Lower leg skin (tissue), 4 donors: ENCODE measurements around the gene HDAC1. TPM values are rescaled to one million over a fixed set of nuclear protein-coding genes. Genes with fewer than 3 reads are reported as not detected.

Experiments
- DNase-seq, 2 donors: peaks; one replicate each; pipeline ENCODE4 v3.0.0-alpha.2; 2019; ENCODE audit warnings: low spot score in 2 of 2
- H3K4me3 ChIP-seq: fragments of 200-600 bp; sonication (generic); 2 replicates; pipeline ENCODE4 v1.5.1; 2017; ENCODE audit warnings: mild to moderate bottlenecking, low read depth; ENCODE audit not compliant: poor library complexity, severe bottlenecking
- CTCF ChIP-seq, 3 donors: fragments of 450-650 bp; IDR thresholded peaks; one replicate each; pipeline ENCODE4 v1.5.1; 2016; ENCODE audit warnings: antibody characterized with exemption in 3 of 3, mild to moderate bottlenecking in 3 of 3, moderate library complexity in 2 of 3
- POLR2A ChIP-seq, 2 donors: fragments of 450-650 bp; IDR thresholded peaks; one replicate each; pipeline ENCODE4 v1.6.1; 2016 to 2017; ENCODE audit warnings: antibody characterized with exemption in 2 of 2, mild to moderate bottlenecking in 1 of 2, moderate library complexity in 1 of 2
- WGBS, 2 donors: methylation state at CpG; one replicate each; pipeline ENCODE4 v1.1.5; 2018; 5-methylcytosine and 5-hydroxymethylcytosine counted together
- intact Hi-C: fragments of 100-400 bp; cut with DNase I; formaldehyde crosslinking; loops from one replicate; pipeline ENCODE4 v1.15.0; 2023; ENCODE audit warnings: low total_unique reads
- total RNA-seq, 4 donors: library from RNA; depleted of rRNA; stranded (reverse); fragments of >200 nt; gene quantifications; one replicate each; pipeline ENCODE4 v1.1.0, GENCODE V29; 2016

HDAC1 gene
- total RNA-seq, 4 donors from 2014 or later = 45.7 to 53.9 (median 47.9) TPM

GRCh38 chr1:32346532-32347157 lies 54.8 kb downstream of the HDAC1 start:
- intact Hi-C loops = no loop called here
- TF ChIP-seq POLR2A (IDR thresholded peaks at IDR 0.05) (no peak), CTCF (IDR thresholded peaks at IDR 0.05) (no peak)
- 79 to 84% methylated on average over 9 of the region's 9 CpGs for whole genome bisulfite sequencing, 2 donors

GRCh38 chr1:32349211-32349708 lies 57.4 kb downstream of the HDAC1 start:
- WGBS, 2 donors = 61 to 65% methylated on average over 8 of the region's 8 CpGs
- intact Hi-C loops = no loop called here
- no peak overlapping the region for H3K4me3 ChIP-seq
- DNase-seq = no peak
- TF ChIP-seq CTCF (IDR thresholded peaks at IDR 0.05) = no peak
- no peak for TF ChIP-seq POLR2A (IDR thresholded peaks at IDR 0.05)

More at GRCh38 chr1:32346532-32347157, 54.8 kb downstream of the HDAC1 start:
- DNase-seq = no peak
- H3K4me3 ChIP-seq = no peak overlapping the region

- 19 to 22% methylated on average over 28 of the region's 28 CpGs for WGBS, 2 donors
- H3K4me3 ChIP-seq = peak overlapping the region; percentile 20
- no peak for TF ChIP-seq POLR2A (IDR thresholded peaks at IDR 0.05)
- no peak for TF ChIP-seq CTCF (IDR thresholded peaks at IDR 0.05)
- peak in 1 of 2 donors; percentile 95 for DNase-seq
- intact Hi-C loops = no loop called here
Measured at GRCh38 chr1:32350785-32351398, 59.0 kb downstream of the HDAC1 start.

GRCh38 chr1:32351399-32352238 lies 59.7 kb downstream of the HDAC1 start:
- peak; percentile 92 to 99 for DNase-seq
- WGBS, 2 donors = 3 to 4% methylated on average over 38 of the region's 75 CpGs
- TF ChIP-seq POLR2A (IDR thresholded peaks at IDR 0.05) = peak in 1 of 2 donors; percentile 75
- no peak for TF ChIP-seq CTCF (IDR thresholded peaks at IDR 0.05)
- peak overlapping the region; percentile 68 for H3K4me3 ChIP-seq
- intact Hi-C loops = no loop called here

GRCh38 chr1:32352239-32352745 lies 60.4 kb downstream of the HDAC1 start:
- intact Hi-C loops = no loop called here
- DNase-seq = no peak
- H3K4me3 ChIP-seq = peak overlapping the region; percentile 68
- 40 to 56% methylated on average over 8 of the region's 8 CpGs for WGBS, 2 donors
- TF ChIP-seq CTCF (IDR thresholded peaks at IDR 0.05) (no peak), POLR2A (IDR thresholded peaks at IDR 0.05) (no peak)
